Measurements from ENCODE around the gene CLEC7A.

Gene CLEC7A

GRCh38 chr12:10130042-10130441, at the start of gene CLEC7A:
TSS of gene CLEC7A (minus strand) at chr12:10130199. CDS start at chr12:10130082, 117 bp downstream.
- Histone ChIP-seq H3K4me3 (ENCODE audit: low read depth, low read length) (no peak within 1 kb of the TSS), H3K27ac (peak within 1 kb of the TSS; percentile 34)

GRCh38 chr12:10179776-10180181, 49.8 kb upstream of the CLEC7A start:
- H3K36me3 ChIP-seq (ENCODE audit: control insufficient read depth, insufficient read depth, low read length), result no peaks in the 10 kb centered on the region
- H3K79me2 ChIP-seq, result no peaks in the 10 kb centered on the region
- no peak overlapping the region for H2AFZ ChIP-seq
- H3K4me2 ChIP-seq (ENCODE audit: low read length), result no peak overlapping the region
- H3K4me1 ChIP-seq, result no peaks in the 10 kb centered on the region
- no peak overlapping the region for H3K27ac ChIP-seq
- no peak overlapping the region for H3K4me3 ChIP-seq (ENCODE audit: low read depth, low read length)
- no peak overlapping the region for H3K9ac ChIP-seq
- H3K9me3 ChIP-seq (ENCODE audit: control insufficient read depth, low read length), result no peaks in the 10 kb centered on the region
- H3K27me3 ChIP-seq (ENCODE audit: control insufficient read depth, insufficient read depth, low read length), result no peaks in the 10 kb centered on the region
- no peak for TF ChIP-seq CTCF (IDR thresholded peaks at IDR 0.05)

More at GRCh38 chr12:10130042-10130441, at the start of gene CLEC7A:
- Histone ChIP-seq H3K27me3 (ENCODE audit: control insufficient read depth, insufficient read depth, low read length) (no peaks in the 10 kb centered on the region), H2AFZ (no peak within 1 kb of the TSS), H3K9me3 (ENCODE audit: control insufficient read depth, low read length) (no peaks in the 10 kb centered on the region), H3K79me2 (no peaks in the 10 kb centered on the region), H3K4me2 (ENCODE audit: low read length) (no peak within 1 kb of the TSS), H3K4me1 (no peaks in the 10 kb centered on the region), H3K36me3 (ENCODE audit: control insufficient read depth, insufficient read depth, low read length) (no peaks in the 10 kb centered on the region), H3K9ac (no peak within 1 kb of the TSS)
- TF ChIP-seq CTCF (IDR thresholded peaks at IDR 0.05), result no peak

- Histone ChIP-seq H3K27ac (no peak within 1 kb of the TSS), H2AFZ (no peak within 1 kb of the TSS), H3K9me3 (ENCODE audit: control insufficient read depth, low read length) (no peaks in the 10 kb centered on the region), H3K79me2 (no peaks in the 10 kb centered on the region), H3K27me3 (ENCODE audit: control insufficient read depth, insufficient read depth, low read length) (no peaks in the 10 kb centered on the region), H3K4me2 (ENCODE audit: low read length) (no peak within 1 kb of the TSS), H3K36me3 (ENCODE audit: control insufficient read depth, insufficient read depth, low read length) (no peaks in the 10 kb centered on the region), H3K9ac (no peak within 1 kb of the TSS), H3K4me1 (no peaks in the 10 kb centered on the region), H3K4me3 (ENCODE audit: low read depth, low read length) (no peak within 1 kb of the TSS)
- TF ChIP-seq CTCF (IDR thresholded peaks at IDR 0.05), result no peak
These were observed 48.8 kb upstream of the CLEC7A start, which contains the start of gene TMEM52B for GRCh38 chr12:10178821-10179220. TSS of gene TMEM52B (plus strand) at chr12:10179032. CDS start at chr12:10179575, 543 bp downstream.

GRCh38 chr12:10175846-10176636, 46.0 kb upstream of the CLEC7A start:
- Histone ChIP-seq H3K4me3 (ENCODE audit: low read depth, low read length) (no peak overlapping the region), H3K36me3 (ENCODE audit: control insufficient read depth, insufficient read depth, low read length) (no peaks in the 10 kb centered on the region), H3K4me2 (ENCODE audit: low read length) (no peak overlapping the region), H3K9ac (no peak overlapping the region), H3K4me1 (no peaks in the 10 kb centered on the region), H3K27ac (no peak overlapping the region), H2AFZ (no peak overlapping the region), H3K27me3 (ENCODE audit: control insufficient read depth, insufficient read depth, low read length) (no peaks in the 10 kb centered on the region), H3K79me2 (no peaks in the 10 kb centered on the region), H3K9me3 (ENCODE audit: control insufficient read depth, low read length) (no peaks in the 10 kb centered on the region)
- no peak for TF ChIP-seq CTCF (IDR thresholded peaks at IDR 0.05)
